Tibial nerve (tissue), 4 donors: ENCODE measurements around the gene SKA1. TPM values are rescaled to one million over a fixed set of nuclear protein-coding genes. Genes with fewer than 3 reads are reported as not detected.
"Not testable (repeated sequence)": the region's sequence is repeated elsewhere in the genome, so short reads cannot be mapped to it uniquely, and the experiment has no call there.

ENCODE experiments used
- DNase-seq, 2 donors: peaks; one replicate each; pipeline ENCODE4 v3.0.0-alpha.2; 2019; ENCODE audit warnings: low spot score in 2 of 2
- H3K27ac ChIP-seq, 4 donors: fragments of 200-600 bp; sonication (generic) in 3 of 4; one replicate each; pipeline ENCODE4 v1.5.1; 2017 to 2019; ENCODE audit warnings: mild to moderate bottlenecking in 1 of 4
- H3K27me3 ChIP-seq, 2 donors: fragments of 200-600 bp; sonication (generic) in 1 of 2; one replicate each; pipeline versions ENCODE4 v1.5.1 to v1.6.0; 2017 to 2019
- H3K36me3 ChIP-seq, 3 donors: fragments of 200-600 bp; sonication (generic); one replicate each; pipeline ENCODE4 v1.5.1; 2018 to 2019
- H3K4me1 ChIP-seq, 4 donors: fragments of 200-600 bp; sonication (generic) in 3 of 4; one replicate each; pipeline ENCODE4 v1.5.1; 2017 to 2019
- H3K4me3 ChIP-seq, 4 donors: fragments of 200-600 bp; sonication (generic) in 3 of 4; one replicate each; pipeline ENCODE4 v1.5.1; 2017 to 2019; ENCODE audit warnings: mild to moderate bottlenecking in 1 of 4, moderate library complexity in 1 of 4
- H3K9me3 ChIP-seq, 4 donors: fragments of 200-600 bp; sonication (generic) in 3 of 4; one replicate each; pipeline ENCODE4 v1.5.1; 2017 to 2019
- EP300 ChIP-seq, 2 donors: sonication (generic); formaldehyde crosslinking; IDR thresholded peaks; one replicate each; pipeline ENCODE4 v1.6.1; 2017; ENCODE audit warnings: antibody characterized with exemption in 2 of 2, mild to moderate bottlenecking in 1 of 2
- POLR2A ChIP-seq, 2 donors: fragments of 450-650 bp; IDR thresholded peaks; one replicate each; pipeline ENCODE4 v1.6.1; 2017; ENCODE audit warnings: antibody characterized with exemption in 2 of 2, mild to moderate bottlenecking in 2 of 2, moderate library complexity in 2 of 2
- WGBS, 2 donors: methylation state at CpG; one replicate each; pipeline ENCODE4 v1.1.5; 2018; 5-methylcytosine and 5-hydroxymethylcytosine counted together
- total RNA-seq, 4 donors: library from RNA; depleted of rRNA; stranded (reverse); fragments of >200 nt; gene quantifications; one replicate each; pipeline ENCODE4 v1.1.0, GENCODE V29; 2016
- TF ChIP-seq, protein P1 (sequence below), 5 experiments: fragments of 200-600 bp in 3 of 5; fragments of 450-650 bp in 2 of 5; sonication (generic) in 3 of 5; IDR thresholded peaks; one replicate each; pipeline ENCODE4 v1.5.1; 2016 to 2019; ENCODE audit warnings: antibody characterized with exemption in 5 of 5, mild to moderate bottlenecking in 3 of 5, moderate library complexity in 2 of 5

Gene SKA1
- total RNA-seq, 4 donors from 2014 or later, result not detected

- Histone ChIP-seq H3K4me3 (no peak overlapping the region), H3K27me3 (peaks cover 0 to 84% of the 10 kb centered on the region in 2 donors), H3K4me1 (peaks cover 0 to 4% (median 0%) of the 10 kb centered on the region in 4 donors), H3K9me3 (no peaks in the 10 kb centered on the region), H3K27ac (no peak overlapping the region), H3K36me3 (no peaks in the 10 kb centered on the region)
- WGBS, 2 donors, result 26 to 32% methylated on average over 17 of the region's 17 CpGs
- no peak for DNase-seq
- no peak for TF ChIP-seq EP300 (IDR thresholded peaks at IDR 0.05)
- TF ChIP-seq, protein P1, sequence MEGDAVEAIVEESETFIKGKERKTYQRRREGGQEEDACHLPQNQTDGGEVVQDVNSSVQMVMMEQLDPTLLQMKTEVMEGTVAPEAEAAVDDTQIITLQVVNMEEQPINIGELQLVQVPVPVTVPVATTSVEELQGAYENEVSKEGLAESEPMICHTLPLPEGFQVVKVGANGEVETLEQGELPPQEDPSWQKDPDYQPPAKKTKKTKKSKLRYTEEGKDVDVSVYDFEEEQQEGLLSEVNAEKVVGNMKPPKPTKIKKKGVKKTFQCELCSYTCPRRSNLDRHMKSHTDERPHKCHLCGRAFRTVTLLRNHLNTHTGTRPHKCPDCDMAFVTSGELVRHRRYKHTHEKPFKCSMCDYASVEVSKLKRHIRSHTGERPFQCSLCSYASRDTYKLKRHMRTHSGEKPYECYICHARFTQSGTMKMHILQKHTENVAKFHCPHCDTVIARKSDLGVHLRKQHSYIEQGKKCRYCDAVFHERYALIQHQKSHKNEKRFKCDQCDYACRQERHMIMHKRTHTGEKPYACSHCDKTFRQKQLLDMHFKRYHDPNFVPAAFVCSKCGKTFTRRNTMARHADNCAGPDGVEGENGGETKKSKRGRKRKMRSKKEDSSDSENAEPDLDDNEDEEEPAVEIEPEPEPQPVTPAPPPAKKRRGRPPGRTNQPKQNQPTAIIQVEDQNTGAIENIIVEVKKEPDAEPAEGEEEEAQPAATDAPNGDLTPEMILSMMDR (IDR thresholded peaks at IDR 0.05), result no peak
- TF ChIP-seq POLR2A (IDR thresholded peaks at IDR 0.05), result no peak
Observed at GRCh38 chr18:50405582-50406271, 30.9 kb downstream of the SKA1 start.

DNA sequence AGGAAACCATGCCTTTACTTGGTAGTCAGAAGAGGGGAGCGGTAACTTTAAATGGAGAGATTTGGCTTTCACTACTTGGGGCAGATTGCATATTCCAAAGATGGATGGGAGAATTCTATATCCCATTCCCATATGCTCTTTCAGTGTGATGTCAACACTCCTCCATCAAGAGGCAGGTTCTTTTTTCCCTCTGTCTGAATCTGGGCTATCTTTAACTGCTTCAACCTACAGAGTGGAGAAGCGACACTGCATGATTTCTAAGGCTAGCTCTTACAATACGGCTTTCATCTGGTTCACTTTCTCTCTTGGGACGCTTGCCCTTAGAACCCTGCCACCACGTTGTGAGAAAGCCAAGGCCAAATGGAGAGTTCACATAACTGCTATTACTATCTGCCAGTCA, 34.4 kb downstream of the SKA1 start:
- H3K27me3 ChIP-seq, result peaks cover 0 to 49% of the 10 kb centered on the region in 2 donors
- H3K27ac ChIP-seq, result no peak overlapping the region
- DNase-seq, result no peak
- no peaks in the 10 kb centered on the region for H3K9me3 ChIP-seq
- H3K4me3 ChIP-seq, result no peak overlapping the region
- WGBS, 2 donors, result 44 to 64% methylated on average over 5 of the region's 5 CpGs
- TF ChIP-seq POLR2A (IDR thresholded peaks at IDR 0.05), result no peak
- TF ChIP-seq, protein P1 (IDR thresholded peaks at IDR 0.05), result no peak
- TF ChIP-seq EP300 (IDR thresholded peaks at IDR 0.05), result no peak
- no peaks in the 10 kb centered on the region for H3K4me1 ChIP-seq
- H3K36me3 ChIP-seq, result no peaks in the 10 kb centered on the region

DNA sequence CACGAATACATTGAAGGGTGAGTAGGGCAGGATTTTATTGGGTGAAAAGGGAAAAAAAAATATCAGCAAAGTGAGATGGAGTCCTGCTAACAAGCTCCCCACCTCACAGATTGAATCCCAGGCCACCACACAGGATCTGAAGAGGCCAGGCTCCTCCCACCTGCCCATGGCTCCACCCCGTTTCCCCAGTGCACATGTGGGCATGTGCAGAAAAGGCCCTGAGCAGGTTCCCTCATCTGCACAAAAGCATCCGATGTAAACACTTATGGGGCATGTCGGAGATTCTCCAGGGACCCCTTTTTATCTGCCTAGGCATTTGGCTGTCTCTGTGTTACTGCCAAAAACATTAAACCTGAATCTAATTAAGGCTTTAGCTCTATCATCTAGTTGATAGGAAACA, 35.2 kb downstream of the SKA1 start:
- Histone ChIP-seq H3K9me3 (no peaks in the 10 kb centered on the region), H3K36me3 (no peaks in the 10 kb centered on the region), H3K4me3 (no peak overlapping the region)

GRCh38 chr18:50410894-50411293, 36.0 kb downstream of the SKA1 start:
- Histone ChIP-seq H3K27ac (no peak overlapping the region), H3K4me1 (no peaks in the 10 kb centered on the region), H3K36me3 (no peaks in the 10 kb centered on the region), H3K27me3 (peaks cover 0 to 34% of the 10 kb centered on the region in 2 donors), H3K4me3 (no peak overlapping the region), H3K9me3 (no peaks in the 10 kb centered on the region)
- WGBS, 2 donors, result 30 to 65% methylated on average over 1 of the region's 1 CpG
- TF ChIP-seq, protein P1 (IDR thresholded peaks at IDR 0.05), result no peak
- TF ChIP-seq EP300 (IDR thresholded peaks at IDR 0.05) (no peak), POLR2A (IDR thresholded peaks at IDR 0.05) (no peak)
- no peak for DNase-seq

More for the DNA sequence above, 35.2 kb downstream of the SKA1 start:
- Histone ChIP-seq H3K27me3 (peaks cover 0 to 42% of the 10 kb centered on the region in 2 donors), H3K4me1 (no peaks in the 10 kb centered on the region), H3K27ac (no peak overlapping the region)
- WGBS, 2 donors, result 60 to 66% methylated on average over 4 of the region's 4 CpGs
- DNase-seq, result no peak
- TF ChIP-seq EP300 (IDR thresholded peaks at IDR 0.05), result no peak
- TF ChIP-seq, protein P1 (IDR thresholded peaks at IDR 0.05), result no peak
- TF ChIP-seq POLR2A (IDR thresholded peaks at IDR 0.05), result no peak

DNA sequence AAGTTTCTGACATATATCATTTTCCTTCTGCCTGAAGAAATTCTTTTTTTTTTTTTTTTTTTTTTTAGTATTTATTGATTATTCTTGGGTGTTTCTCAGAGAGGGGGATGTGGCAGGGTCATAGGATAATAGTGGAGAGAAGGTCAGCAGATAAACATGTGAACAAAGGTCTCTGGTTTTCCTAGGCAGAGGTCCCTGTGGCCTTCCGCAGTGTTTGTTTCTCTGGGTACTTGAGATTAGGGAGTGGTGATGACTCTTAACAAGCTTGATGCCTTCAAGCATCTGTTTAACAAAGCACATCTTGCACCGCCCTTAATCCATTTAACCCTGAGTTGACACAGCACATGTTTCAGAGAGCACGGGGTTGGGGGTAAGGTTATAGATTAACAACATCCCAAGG, 42.0 kb downstream of the SKA1 start:
- not testable (repeated sequence) for H3K27ac ChIP-seq, H3K36me3 ChIP-seq, H3K4me1 ChIP-seq, DNase-seq, H3K4me3 ChIP-seq, H3K27me3 ChIP-seq
- 93 to 94% methylated on average over 3 of the region's 3 CpGs for WGBS, 2 donors
- peaks cover 0 to 21% (median 0%) of the 10 kb centered on the region in 4 donors for H3K9me3 ChIP-seq

DNA sequence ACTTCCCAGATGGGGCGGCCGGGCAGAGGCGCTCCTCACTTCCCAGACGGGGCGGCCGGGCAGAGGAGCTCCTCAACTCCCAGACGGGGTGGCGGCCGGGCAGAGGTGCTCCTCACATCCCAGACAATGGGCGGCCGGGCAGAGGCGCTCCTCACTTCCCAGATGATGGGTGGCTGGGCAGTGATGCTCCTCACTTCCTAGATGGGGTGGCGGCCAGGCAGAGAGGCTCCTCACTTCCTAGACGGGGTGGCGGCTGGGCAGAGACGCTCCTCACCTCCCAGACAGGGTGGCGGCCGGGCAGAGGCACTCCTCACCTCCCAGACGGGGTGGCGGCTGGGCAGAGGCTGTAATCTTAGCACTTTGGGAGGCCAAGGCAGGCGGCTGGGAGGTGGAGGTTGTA, 42.9 kb downstream of the SKA1 start:
- peaks cover 0 to 21% (median 0%) of the 10 kb centered on the region in 4 donors for H3K9me3 ChIP-seq
- not testable (repeated sequence) for H3K27me3 ChIP-seq, H3K36me3 ChIP-seq, DNase-seq, H3K4me3 ChIP-seq, H3K27ac ChIP-seq, H3K4me1 ChIP-seq
- WGBS, 2 donors, result 80% methylated on average over 1 to 2 of the region's 21 CpGs
